HG03060 (cell line): ENCODE results near the gene PLXDC1.
A peak's percentile ranks its signal among the peaks of the same experiment; 100 is the strongest.
"Not testable (repeated sequence)": the region's sequence is repeated elsewhere in the genome, so short reads cannot be mapped to it uniquely, and the experiment has no call there.

ENCODE experiments used
- ATAC-seq: cut with Tn5 transposase; IDR thresholded peaks from one replicate; pipeline ENCODE4 v1.9.1; 2021; ENCODE audit warnings: low read depth, moderate number of reproducible peaks; ENCODE audit not compliant: unreplicated experiment

PLXDC1 gene

GRCh38 chr17:39130205-39130604 lies 21.2 kb downstream of the PLXDC1 start:
- no peak for ATAC-seq

GRCh38 chr17:39129544-39129943 lies 21.9 kb downstream of the PLXDC1 start:
- ATAC-seq, result not testable (repeated sequence)

GRCh38 chr17:39126436-39126835 lies 25.0 kb downstream of the PLXDC1 start:
- ATAC-seq, result no peak

DNA sequence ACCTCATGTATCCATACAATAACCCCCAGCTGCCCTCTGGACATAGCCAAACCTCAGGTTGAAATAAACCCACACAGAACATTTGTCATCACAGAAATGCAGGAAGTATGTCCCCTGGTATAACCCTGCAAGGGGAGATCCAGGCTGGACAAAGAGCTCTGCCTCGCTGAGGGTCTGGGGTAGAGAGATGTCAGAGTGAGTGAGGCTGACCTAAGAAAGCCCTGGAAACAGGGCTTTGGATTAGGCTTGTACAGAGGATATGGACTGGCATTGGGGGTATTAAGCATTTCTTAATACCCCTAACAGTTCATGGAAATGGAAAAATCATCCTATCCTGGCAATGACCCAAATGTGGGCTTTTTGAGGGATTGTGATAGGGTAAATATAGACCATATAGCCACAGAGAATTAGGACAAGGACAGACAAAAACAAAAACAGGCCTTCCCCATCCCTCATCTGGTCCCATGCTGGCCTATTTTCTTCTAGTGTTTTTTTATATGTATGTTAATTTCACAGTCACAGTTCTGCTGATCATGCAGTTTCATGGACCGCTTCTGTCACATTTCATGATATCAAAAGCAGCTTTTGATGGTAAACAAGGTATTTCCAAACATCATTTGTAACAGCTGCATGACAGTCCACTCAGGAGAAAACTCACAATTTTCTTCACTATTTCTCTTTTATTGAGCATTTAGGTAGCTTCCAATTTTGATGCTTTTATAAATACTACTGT lies 26.1 kb downstream of the PLXDC1 start:
- ATAC-seq, result no peak

GRCh38 chr17:39123627-39124026 lies 27.8 kb downstream of the PLXDC1 start:
- ATAC-seq, result no peak

DNA sequence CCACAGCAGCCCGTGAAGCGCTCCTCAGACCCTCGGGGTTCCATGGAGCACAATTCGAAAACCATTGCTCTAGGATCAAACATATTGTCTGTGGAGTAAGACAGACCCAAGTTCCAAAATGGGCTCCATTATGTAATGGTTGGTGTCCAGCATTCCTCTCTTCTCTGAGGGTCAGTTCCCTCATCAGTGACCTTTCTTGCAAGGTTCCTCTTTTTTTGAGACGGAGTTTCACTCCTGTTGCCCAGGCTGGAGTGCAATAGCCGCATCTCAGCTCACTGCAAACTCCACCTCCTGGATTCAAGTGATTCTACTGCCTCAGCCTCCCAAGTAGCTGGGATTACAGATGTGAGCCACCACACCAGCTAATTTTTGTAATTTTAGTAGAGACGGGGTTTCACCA lies 28.4 kb downstream of the PLXDC1 start:
- ATAC-seq, result no peak

DNA sequence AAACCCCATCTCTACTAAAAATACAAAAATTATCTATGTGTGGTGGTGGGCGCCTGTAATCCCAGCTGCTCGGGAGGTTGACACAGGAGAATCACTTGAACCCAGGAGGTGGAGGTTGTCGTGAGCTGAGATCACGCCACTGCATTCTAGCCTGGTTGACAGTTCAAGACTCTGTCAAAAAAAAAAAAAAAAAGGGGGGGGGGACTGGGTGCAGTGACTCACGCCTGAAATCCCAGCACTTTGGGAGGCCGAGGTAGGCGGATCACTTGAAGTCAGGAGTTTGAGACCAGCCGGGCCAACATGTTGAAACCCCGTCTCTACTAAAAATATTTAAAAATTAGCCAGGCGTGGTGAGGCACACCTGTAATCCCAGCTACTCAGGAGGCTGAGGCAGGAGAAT lies 29.5 kb downstream of the PLXDC1 start:
- ATAC-seq, result not testable (repeated sequence)

- ATAC-seq, result peak; percentile 55
Measured at GRCh38 chr17:39118674-39119419, 32.6 kb downstream of the PLXDC1 start.

DNA sequence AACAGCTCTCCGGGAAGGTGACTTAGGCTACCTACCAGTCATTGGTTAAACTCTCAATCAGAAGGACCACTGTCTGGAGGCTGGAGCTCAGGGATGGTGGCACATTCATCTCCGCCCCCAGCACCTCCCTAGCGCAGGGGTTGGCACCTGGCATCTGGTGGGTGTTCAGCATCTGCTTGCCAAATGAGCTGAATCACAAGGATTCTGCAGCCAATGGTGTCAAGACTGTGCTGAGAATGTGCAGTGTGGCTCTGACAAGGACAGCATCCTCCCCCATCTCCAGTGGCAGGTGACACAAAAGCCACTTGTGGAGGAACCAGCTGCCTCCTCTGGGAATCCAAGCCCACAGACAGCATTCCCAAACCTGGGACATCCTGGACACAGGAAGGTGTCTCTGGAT lies 35.2 kb downstream of the PLXDC1 start:
- ATAC-seq, result no peak

DNA sequence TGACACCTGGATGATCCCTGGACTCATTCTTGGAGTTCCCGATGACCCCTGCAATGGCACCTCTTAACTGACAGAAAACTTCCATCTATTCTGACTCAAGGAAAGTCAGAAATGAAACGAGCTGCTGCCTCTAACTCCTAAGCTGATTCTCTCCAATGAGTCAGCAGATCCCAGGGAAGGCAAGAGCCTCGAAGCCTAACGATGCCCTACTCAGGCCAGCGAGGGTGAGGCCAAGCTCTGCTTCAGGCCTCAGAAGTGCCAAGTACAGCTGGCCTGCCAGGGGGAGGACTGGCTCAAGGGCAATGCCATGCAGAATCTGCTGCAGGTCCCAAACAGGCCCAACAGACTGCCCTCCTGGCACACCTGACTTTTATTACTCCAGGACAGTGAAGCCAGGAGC lies 36.3 kb downstream of the PLXDC1 start:
- no peak for ATAC-seq

- no peak for ATAC-seq
Measured at GRCh38 chr17:39114723-39115122, 36.7 kb downstream of the PLXDC1 start.

DNA sequence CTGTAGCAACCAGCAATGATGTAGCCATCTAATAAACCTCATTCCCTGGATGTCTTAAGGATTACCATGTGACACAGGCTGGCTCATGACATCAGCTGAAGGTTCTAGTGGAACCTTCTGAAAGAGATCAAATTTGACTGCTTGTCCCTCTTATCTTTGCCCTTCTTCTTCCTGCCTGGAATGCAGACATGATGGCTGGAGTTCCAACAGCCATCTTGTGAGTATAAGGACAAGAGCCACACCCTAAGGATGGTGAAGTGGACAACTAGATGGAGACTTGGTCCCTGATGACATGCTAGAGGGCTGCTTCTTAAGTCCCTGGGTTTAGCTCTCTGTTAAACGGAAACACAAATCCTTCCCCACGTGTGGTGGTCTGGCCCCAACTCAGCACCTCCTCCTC lies 37.6 kb downstream of the PLXDC1 start:
- ATAC-seq, result no peak

- no peak for ATAC-seq
Measured at GRCh38 chr17:39110435-39111136, 40.9 kb downstream of the PLXDC1 start.

GRCh38 chr17:39108461-39109375 lies 42.7 kb downstream of the PLXDC1 start:
- no peak for ATAC-seq

GRCh38 chr17:39107973-39108372 lies 43.5 kb downstream of the PLXDC1 start:
- no peak for ATAC-seq

GRCh38 chr17:39107155-39107554 lies 44.3 kb downstream of the PLXDC1 start:
- no peak for ATAC-seq

- ATAC-seq, result no peak
Measured at GRCh38 chr17:39105705-39106104, 45.7 kb downstream of the PLXDC1 start.

GRCh38 chr17:39104657-39105056 lies 46.8 kb downstream of the PLXDC1 start:
- ATAC-seq, result no peak

GRCh38 chr17:39104046-39104445 lies 47.4 kb downstream of the PLXDC1 start:
- no peak for ATAC-seq

GRCh38 chr17:39101091-39101490 lies 50.3 kb downstream of the PLXDC1 start:
- no peak for ATAC-seq
